Kidney tubule cell (primary cell): ENCODE data around the gene INHBC.
A peak's percentile ranks its signal among the peaks of the same experiment; 100 is the strongest.
"Not testable (repeated sequence)": the region's sequence is repeated elsewhere in the genome, so short reads cannot be mapped to it uniquely, and the experiment has no call there.

Experiments
- DNase-seq: peaks from one replicate; pipeline ENCODE4 v3.0.0-alpha.2; 2018; ENCODE audit warnings: low spot score

Gene INHBC

DNA sequence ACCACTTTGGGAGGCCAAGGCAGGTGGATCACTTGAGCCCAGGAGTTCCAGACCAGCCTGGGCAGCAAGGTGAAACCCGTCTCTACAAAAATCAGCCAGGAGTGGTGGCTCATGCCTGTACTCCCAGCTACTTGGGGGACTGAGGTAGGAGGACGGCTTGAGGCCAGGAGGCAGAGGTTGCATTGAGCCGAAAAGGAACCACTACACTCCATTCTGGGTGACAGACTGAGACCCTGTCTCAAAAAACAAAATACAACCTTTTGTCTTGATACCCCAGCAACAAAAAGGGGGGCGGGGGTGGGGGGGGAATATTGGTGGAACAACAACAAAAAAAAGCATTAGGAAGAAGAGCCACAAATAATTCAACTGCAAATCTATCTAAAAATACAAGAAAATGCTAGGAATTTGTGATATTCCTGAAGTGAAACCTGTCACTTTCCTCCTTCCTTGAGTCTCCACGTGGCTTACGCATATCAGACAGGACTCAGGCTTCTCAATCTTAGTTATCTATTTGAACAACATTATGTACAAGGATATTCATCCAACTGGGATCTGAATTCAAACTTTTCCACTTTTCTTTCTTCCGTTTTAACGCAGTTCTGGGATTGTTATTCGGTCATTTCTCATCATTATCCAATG is 5.0 kb upstream of the INHBC start:
- peak; percentile 30 for DNase-seq

DNA sequence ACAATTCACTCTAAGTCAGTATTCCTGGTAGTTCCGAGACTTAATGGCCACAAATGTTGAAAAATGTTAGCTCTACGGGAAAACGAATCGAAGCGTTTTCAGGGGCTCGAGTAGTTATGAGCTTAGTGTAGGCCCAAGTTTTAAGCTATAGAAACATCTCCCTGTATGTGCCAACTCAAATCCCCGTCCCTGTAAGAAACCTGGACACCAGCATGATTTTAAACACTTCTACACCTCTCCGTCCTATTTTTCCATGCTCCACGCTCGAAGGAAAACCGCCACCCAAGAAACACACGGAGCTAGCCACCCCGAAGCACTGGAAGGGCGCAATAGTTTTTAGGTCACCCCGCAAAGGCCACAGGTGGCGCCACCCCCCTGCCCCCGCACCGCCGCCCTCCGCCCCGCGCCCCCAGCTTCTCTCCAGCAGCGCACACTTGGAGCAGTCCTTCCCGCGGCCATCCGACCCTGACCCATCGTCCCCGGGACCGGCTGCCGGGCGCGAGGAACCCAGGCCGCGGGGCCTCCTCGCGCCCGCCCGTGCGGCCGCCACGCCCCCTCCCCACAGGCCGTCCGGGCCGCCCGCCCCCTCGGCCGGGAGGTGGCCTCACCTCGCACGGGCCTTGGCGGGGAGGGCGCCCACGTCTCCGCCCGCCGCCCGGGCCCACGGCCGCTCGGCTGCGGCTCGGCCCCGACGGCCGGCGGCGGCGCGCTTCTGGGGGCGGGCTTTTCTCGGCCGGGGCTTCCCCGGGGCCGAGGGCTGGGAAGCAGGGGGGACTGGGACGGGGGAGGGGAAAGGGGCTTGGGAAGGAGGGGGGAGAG is 4.3 kb upstream of the INHBC start:
- peak; percentile 28 for DNase-seq

DNA sequence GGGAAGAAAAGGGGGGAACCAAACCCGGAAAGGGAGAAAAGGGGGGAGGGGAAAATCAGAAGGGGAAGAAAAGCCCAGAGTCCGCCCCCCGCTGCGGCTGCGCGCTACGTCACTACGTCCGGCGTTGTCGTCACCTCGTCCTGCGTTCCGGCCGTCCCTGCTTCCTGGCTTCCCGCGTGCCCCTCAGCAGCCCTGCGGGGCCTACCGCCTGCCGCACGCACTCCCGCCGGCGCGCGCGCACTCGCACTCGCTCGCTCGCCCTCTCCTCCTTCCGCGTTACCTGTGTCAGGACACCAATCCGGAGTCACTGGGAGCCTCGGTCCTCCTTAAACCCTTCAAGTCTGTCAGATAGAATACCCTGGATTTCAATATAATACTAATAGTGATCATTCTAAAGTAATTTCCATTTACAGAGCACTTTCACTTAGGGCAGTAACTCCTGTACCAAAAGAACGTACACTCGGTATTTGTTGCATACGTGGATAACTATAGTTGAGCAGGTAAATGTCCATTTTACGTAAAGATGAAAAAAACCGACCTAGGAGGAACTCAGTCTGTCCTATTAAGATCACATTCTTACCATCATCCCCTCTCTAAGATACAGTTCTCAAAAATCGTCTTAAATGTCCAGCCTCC is 3.5 kb upstream of the INHBC start, which contains the start of gene R3HDM2:
TSS of gene R3HDM2 (minus strand) at position 113 of the 636 bp plus-strand sequence. CDS start 120,615 bp downstream, outside the sequence.
- DNase-seq: peak; percentile 97

DNA sequence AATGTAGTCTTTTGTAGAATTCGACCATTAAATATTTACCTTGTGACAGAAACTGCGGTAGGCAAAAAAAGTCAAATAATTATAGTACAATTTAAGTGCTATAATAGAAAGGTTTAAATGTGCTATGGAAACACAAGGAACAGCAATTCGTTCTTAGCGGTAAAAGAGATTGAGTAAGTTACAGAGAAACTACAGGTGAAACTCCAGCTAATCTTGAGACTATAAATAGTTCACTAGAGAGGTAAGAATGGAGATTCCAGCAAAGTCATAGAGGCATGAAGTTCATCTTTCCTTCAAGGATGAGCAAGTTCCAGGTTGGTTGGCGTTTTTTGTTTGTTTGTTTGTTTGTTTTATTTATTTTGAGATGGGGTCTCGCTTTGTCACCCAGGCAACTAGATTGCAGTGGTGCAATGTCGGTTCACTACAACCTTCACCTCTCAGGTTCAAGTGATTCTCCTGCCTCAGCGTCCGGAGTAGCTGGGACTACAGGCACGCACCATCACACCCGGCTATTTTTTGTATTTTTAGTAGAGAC is 2.9 kb upstream of the INHBC start:
- DNase-seq: peak; percentile 49

DNA sequence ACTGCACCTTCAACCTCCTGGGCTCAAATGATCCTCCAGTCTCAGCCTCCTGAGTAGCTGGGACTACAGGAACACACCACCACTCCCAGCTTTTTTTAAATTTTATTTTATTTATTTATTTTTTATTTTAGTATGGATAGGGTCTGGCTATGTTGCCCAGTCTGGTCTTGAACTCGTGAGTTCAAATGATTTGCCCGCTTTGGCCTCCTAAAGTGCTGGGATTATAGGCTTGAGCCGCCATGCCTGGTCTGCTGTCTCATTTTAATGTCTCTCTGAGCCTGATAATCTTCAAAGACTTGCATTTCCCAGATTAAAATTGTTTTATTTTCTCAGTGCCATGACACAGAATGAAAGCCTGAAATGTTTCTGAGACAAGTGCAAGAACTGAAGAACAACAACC is 1.2 kb upstream of the INHBC start:
- no peak for DNase-seq

DNA sequence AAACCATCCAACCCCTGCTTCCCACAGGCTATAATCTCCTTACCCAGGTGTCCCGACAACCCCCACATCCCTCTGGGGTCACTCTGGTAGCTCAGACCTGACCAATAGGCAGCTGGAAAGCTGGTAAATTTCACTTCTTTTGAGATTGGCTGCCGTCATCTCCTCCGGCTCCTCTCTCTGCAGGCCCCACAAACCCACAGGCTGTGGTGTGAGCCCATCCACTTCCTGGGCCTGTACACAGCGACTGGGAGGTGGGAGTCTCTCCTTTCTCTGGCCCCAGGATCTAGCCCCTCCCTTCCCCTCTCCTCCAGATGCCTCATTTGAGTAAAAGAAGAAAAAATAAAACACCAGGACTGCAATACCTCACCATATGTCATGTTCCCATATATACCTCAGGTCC is 709 bp downstream of the INHBC start:
- no peak for DNase-seq

DNA sequence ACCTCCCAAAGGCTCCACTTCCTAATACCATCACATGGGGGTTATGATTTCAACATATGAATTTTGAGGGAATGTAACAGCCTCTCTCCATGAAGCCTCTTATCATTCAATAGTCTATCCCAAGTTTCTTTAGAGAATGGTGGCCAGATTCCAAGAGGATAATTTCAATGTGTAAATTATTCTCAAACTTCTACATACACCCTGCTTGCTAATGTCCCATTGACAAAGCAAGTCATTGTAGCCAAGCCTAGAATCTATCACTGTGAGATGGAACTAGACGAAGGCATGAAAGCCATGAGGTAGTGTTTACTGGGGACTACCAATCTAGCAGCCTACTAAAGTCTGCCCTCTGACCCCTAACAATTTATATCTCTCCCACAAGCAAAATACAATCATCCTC is 3.8 kb downstream of the INHBC start:
- no peak for DNase-seq

DNA sequence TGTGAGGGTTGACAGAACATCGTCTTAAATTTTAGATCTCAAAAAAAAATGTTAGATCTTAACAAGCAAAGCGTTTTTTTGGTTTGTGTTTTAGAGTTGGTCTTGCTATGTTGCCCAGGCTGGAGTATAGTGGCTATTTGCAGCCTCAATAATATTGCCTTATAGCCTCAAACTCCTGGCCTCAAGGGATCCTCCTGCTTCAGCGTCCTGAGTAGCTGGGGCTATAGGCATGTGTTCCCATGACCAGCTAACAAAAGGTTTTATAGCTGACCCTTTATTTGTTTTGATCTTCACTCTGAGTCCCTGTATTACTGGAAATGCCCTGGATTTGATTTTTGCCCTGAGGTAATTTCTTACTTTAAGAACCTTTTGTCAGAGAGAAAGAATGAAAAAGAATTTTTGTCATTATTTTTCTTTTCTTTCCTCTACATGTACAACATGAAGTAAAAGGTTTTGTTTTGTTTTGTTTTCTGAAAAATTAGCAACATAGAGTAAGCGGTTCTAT is 5.2 kb downstream of the INHBC start:
- no peak for DNase-seq

DNA sequence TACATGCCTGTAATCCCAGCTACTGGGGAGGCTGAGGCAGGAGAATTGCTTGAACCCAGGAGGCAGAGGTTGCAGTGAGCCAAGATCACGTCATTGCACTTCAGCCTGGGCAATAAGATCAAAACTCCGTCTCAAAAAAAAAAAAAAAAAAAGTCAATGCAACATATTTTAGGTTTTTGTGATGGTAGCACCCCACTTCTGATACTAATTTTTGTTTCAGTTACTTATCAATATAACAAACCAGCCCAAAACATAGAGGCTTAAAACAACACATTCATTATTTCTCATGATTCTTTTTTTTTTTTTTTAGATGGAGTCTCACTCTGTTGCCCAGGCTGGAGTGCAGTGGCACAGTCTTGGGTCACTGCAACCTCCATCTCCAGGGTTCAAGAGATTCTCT is 6.8 kb downstream of the INHBC start:
- DNase-seq: not testable (repeated sequence)

DNA sequence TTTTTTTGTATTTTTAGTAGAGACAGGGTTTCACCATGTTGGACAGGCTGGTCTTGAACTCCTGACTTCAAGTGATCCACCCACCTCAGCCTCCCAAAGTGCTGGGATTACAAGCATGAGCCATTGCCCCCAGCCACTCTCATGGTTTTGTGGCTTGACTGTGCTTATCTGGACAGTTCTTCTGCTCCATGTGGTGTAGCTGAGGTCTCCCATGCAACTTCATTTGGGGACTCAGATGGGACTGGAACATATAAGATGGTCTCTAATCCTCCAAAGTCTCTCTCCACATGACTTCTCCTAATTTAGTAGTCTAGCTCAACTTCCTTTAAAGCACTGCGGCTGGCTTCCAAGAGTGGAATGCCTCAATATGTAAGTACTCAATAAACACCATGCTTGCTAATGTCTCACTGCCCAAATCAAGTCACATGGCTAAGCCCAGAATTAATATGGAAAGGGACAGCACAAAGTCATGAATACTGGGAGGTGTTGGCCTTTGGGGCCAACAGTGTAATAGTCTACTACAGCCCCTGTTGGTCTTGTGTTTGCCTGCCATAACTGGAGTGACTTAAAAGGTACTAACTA is 7.4 kb downstream of the INHBC start:
- no peak for DNase-seq

DNA sequence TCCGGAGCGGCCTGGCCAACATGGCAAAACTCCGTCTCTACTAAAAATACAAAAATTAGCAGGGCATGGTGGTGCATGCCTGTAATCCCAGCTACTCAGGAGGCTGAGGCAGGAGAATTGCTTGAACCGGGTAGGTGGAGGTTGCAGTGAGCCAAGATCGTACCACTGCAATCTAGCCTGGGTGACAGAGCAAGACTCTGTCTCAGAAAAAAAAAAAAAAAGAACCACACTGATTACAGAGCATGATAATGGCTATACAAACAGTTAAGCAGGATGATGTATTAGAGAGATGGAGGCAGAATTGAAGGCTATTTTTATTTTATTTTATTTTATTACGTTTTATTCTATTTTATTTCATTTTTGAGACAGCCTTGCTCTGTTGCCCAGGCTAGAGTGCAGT is 9.8 kb downstream of the INHBC start:
- not testable (repeated sequence) for DNase-seq

DNA sequence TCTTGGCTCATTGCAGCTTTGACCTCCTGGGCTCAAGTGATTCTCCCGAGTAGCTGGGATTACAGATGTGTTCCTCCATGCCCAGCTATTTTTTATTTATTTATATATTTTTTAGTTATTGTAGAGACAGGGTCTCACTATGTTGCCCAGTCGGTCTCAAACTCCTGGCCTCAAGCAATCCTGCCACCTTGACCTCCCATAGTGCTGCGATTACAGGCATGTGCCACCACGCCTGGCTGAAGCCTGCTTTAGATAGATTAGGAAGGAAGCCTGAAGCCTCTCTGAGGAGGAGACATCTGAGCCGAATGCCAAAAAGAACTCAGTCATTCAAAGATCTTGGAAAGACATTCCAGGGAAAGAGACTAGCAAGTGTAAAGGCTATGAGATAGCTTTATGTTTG is 10.2 kb downstream of the INHBC start:
- no peak for DNase-seq

DNA sequence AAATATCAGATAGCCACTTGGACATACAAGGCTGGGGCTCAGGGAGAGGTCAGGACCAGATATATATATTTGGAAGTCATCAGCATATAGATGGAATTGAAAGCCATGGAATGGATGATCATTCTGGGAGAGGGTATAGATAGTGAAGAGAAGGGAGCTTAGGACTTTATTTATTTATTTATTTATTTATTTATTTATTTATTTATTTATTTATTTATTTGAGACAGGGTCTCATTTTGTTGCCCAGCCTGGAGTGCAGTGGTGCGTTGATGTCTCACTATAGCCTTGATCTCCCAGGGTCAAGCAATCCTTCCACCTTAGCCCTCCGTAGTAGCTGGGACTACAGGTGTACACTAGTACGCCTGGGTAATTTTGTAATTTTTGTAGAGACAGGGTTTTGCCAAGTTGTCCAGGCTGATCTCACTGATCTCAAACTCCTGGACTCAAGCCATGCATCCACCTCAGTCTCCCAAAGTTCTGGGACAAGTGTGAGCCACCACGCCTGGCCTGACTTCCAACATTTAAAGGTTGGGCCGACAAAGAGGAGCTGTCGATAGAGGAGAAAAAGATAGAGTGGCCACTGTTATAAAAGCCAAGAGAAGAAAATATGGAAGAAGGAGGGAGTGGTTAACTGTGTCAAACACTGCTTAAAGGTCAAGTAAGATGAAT is 11.8 kb downstream of the INHBC start:
- DNase-seq: no peak

DNA sequence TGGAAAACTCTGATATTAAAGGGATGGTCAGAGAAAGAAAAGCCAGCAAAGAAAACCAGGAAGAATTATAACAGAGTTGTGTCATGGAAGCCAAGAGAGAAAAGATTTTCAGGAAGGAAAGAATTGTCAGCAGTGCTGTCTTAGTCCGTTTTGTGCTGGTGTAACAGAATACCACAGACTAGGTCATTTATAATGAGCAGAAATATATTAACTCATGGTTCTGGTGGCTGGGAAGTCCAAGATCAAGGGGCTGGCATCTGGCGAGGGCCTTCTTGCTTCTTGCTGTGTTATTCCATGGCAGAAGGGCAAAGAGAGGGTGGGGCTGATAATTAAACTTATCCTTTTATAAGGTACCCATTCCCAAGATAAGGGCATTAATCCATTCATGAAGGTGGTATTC is 14.1 kb downstream of the INHBC start:
- DNase-seq: no peak

DNA sequence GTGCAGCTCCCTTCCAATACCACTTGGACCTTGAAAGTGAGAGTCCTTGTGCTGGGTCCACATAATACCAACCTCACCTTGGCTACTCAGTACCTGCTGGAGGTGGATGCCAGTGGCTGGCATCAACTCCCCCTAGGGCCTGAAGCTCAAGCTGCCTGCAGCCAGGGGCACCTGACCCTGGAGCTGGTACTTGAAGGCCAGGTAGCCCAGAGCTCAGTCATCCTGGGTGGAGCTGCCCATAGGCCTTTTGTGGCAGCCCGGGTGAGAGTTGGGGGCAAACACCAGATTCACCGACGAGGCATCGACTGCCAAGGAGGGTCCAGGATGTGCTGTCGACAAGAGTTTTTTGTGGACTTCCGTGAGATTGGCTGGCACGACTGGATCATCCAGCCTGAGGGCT is 14.8 kb downstream of the INHBC start:
- DNase-seq: no peak

DNA sequence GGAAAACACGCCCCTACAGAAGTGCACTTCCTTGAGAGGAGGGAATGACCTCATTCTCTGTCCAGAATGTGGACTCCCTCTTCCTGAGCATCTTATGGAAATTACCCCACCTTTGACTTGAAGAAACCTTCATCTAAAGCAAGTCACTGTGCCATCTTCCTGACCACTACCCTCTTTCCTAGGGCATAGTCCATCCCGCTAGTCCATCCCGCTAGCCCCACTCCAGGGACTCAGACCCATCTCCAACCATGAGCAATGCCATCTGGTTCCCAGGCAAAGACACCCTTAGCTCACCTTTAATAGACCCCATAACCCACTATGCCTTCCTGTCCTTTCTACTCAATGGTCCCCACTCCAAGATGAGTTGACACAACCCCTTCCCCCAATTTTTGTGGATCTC is 15.5 kb downstream of the INHBC start:
- no peak for DNase-seq

DNA sequence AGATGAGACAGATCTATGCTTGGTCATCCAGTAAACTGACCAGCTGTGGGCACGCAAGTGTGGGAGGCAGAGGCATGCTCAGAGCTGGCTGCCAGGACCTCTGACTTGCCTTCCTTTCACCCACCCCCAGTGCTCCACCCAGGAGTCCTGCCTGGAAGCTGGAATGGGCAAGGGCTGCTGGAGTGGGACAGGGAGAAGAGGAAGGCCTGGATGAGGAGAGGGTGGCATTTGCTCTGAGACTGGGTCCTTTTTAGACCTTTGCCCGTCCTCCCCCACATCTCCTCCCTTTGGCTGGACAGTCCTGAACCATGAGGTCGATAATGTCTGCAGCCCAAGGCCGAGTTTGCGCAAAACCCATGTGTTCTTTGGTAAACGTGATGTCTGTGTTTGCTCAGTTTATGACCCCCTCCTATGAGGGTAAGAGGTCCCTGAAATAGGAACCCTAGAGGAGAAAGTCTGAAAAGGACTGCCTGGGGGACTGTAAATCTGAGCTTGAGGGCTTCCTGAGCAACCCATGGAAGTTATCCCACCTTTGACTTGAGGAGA is 16.7 kb downstream of the INHBC start:
- DNase-seq: no peak

DNA sequence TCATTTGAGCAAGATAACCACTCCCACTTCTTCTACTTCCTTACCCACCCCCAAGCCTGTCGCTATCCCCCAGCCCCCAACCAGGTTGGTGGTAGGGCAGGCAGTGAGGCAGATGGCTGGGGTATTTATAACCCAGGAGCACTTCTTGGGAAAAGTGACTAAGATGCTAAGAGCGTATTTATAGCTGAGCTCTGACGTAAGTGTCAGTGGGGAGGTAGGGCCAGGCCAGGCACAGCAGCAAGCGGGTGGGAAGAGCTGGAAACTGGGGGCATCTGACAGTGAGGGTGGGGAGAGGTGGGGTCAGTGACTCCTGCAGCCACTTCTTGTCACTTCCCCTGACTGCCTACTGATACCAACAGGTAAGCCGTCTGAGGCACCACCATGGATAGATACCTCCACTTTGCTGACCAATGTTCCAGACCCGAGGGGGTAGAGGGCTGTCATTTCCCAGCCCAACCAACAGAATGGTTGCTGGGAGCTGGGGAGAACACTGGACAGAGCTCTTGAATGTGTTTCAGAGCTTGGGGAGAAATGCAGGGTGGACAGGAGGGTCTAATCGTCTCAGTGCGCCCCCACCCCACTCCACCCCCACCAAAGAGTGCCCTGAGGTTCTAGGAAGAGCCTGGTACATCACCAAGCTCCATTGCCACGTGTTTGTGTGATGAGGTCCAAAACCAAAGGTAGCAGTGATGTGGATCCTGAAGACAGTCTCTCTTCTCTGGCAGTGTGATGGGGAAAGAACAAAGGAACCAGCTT is 17.8 kb downstream of the INHBC start:
- peak; percentile 29 for DNase-seq

DNA sequence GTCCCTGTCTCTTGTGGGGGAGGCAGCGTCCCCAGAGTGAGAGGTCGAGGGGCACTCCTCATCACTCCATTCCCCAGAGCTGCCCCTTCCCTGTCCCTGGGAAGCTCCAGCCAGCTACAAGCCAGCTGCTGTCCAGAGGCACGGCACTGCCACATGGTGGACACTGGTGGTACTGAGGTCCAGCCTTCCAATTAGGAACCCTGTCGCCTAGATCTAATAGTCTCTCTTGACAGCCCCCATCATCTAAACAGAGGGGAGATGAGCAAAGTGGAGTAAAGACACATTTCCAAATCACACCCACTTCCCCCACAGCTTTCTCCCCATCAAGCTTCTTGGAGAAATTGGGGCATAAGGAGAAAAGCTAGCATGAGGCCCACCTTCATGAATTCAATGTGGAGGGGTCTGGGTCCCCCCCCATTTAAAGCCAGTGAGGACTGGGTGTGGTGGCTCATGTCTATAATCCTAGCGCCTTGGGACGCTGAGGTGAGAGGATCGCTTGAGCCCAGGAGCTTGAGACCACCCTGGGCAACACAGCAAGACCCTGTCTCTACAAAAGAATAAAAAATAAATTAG is 18.4 kb downstream of the INHBC start:
- DNase-seq: peak; percentile 73

DNA sequence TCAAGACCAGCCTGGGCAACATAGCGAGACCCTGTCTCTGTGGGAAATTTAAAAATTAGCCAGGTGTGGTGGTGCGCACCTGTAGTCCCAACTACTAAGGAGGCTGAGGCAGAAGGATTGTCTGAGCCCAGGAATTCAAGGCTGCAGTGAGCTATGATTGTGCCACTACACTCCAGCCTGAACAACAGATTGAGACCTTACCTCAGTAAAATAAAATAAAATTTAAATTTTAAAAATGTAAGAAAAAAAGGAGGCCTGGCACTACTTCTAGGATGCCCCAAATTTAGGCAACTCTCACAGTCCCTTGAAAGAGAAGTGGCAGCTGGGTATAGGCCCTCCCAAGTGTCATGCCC is 19.6 kb downstream of the INHBC start:
- no peak for DNase-seq
